H1 (cell line): ENCODE measurements around the gene BHMT2. TPM values are rescaled to one million over a fixed set of nuclear protein-coding genes. Genes with fewer than 3 reads are reported as not detected.

ENCODE experiments used
- CTCF ChIA-PET: fragments of 300-600 bp; sonication (Branson Sonifier 250); formaldehyde crosslinking; loops from one replicate; lab custom pipeline; 2021; ENCODE audit not compliant: partially characterized antibody; lab: Charles Lee
- POLR2A ChIA-PET: fragments of 300-600 bp; sonication (Branson Sonifier 250); formaldehyde crosslinking; loops from one replicate; lab custom pipeline; 2021; ENCODE audit warnings: inconsistent platforms; ENCODE audit not compliant: partially characterized antibody; lab: Charles Lee
- DNase-seq, 2 experiments: peaks; one replicate each; pipeline versions ENCODE4 v3.0.0 to v3.0.0-alpha.2; 2010 to 2022; ENCODE audit warnings: low spot score in 2 of 2, low read depth in 1 of 2, mixed read lengths in 1 of 2
- FAIRE-seq: peaks from 2 replicates; lab custom pipeline; 2011; peaks lifted over from hg19 to GRCh38; lab: Jason Lieb, UNC
- H2AFZ ChIP-seq: 2 replicates; pipeline ENCODE4 v1.8.1; 2012; ENCODE audit warnings: low read length, inconsistent platforms
- H2AK5ac ChIP-seq: 2 replicates; pipeline ENCODE4 v1.6.1; 2013; ENCODE audit warnings: low read depth, low read length
- H2BK120ac ChIP-seq: replicated peaks from 2 replicates; pipeline ENCODE3; 2013; ENCODE audit warnings: low read depth, low read length, inconsistent platforms
- H2BK12ac ChIP-seq: 2 replicates; pipeline ENCODE4 v1.6.1; 2013; ENCODE audit warnings: low read depth, low read length
- H2BK15ac ChIP-seq: 2 replicates; pipeline ENCODE4 v1.6.1; 2013; ENCODE audit warnings: low read length
- H2BK20ac ChIP-seq: 2 replicates; pipeline ENCODE4 v1.6.1; 2013; ENCODE audit warnings: low read length
- H2BK5ac ChIP-seq: 2 replicates; pipeline ENCODE4 v1.6.1; 2013; ENCODE audit warnings: low read depth, low read length
- H3K14ac ChIP-seq: 2 replicates; pipeline ENCODE4 v1.6.1; 2013; ENCODE audit warnings: inconsistent platforms; ENCODE audit not compliant: insufficient read length
- H3K18ac ChIP-seq: 2 replicates; pipeline ENCODE4 v1.6.1; 2013; ENCODE audit warnings: low read length; ENCODE audit errors: extremely low read depth
- H3K23ac ChIP-seq: 2 replicates; pipeline ENCODE4 v1.6.1; 2013; ENCODE audit warnings: inconsistent platforms; ENCODE audit not compliant: insufficient read length
- H3K23me2 ChIP-seq: 2 replicates; pipeline ENCODE4 v1.6.1; 2013; ENCODE audit warnings: low read depth, low read length
- H3K27ac ChIP-seq: 2 replicates; pipeline ENCODE4 v1.6.1; 2011; ENCODE audit warnings: low read depth, low read length, inconsistent platforms
- H3K27me3 ChIP-seq, 4 experiments: replicated peaks in 1 of 4; 1 replicate in 1 of 4; 2 replicates in 3 of 4; pipeline versions ENCODE4 v1.6.1 to v1.8.1; 2011 to 2013; ENCODE audit warnings: low read length in 3 of 4, mild to moderate bottlenecking in 3 of 4, inconsistent platforms in 2 of 4, mixed read lengths in 2 of 4, moderate library complexity in 1 of 4; ENCODE audit not compliant: control insufficient read depth in 3 of 4, insufficient read depth in 3 of 4; ENCODE audit errors: extremely low read depth in 1 of 4
- H3K36me3 ChIP-seq, 4 experiments: 2 replicates each; pipeline versions ENCODE4 v1.6.1 to v1.8.1; 2011 to 2013; ENCODE audit warnings: mild to moderate bottlenecking in 4 of 4, low read length in 3 of 4, moderate library complexity in 2 of 4, control low read depth in 1 of 4, inconsistent platforms in 1 of 4; ENCODE audit not compliant: insufficient read depth in 4 of 4, control insufficient read depth in 2 of 4
- H3K4ac ChIP-seq: replicated peaks from 2 replicates; pipeline ENCODE3; 2013; ENCODE audit warnings: low read length, low read depth, mixed read lengths, inconsistent platforms; ENCODE audit not compliant: insufficient read length
- H3K4me1 ChIP-seq, 4 experiments: replicated peaks in 1 of 4; 1 replicate in 1 of 4; 2 replicates in 3 of 4; pipeline versions ENCODE4 v1.6.1 to v1.8.1; 2011 to 2013; ENCODE audit warnings: low read length in 3 of 4, inconsistent platforms in 2 of 4, mixed read lengths in 1 of 4; ENCODE audit not compliant: insufficient read depth in 4 of 4, control insufficient read depth in 3 of 4
- H3K4me2 ChIP-seq, 2 experiments: 2 replicates each; pipeline versions ENCODE4 v1.6.1 to v1.8.1; 2011 to 2013; ENCODE audit warnings: low read depth in 2 of 2, low read length in 2 of 2, control low read depth in 1 of 2, inconsistent platforms in 1 of 2, mild to moderate bottlenecking in 1 of 2; ENCODE audit not compliant: insufficient read depth in 1 of 2
- H3K4me3 ChIP-seq, 4 experiments: fragments of 200-600, 300-600 bp in 1 of 4; sonication (generic), shearing (Covaris generic), sonication (Bioruptor Twin) in 1 of 4; 2 replicates each; pipeline versions ENCODE4 v1.5.1 to v1.8.1; 2011 to 2016; ENCODE audit warnings: low read length in 4 of 4, low read depth in 3 of 4, control low read depth in 2 of 4, inconsistent platforms in 2 of 4, mild to moderate bottlenecking in 2 of 4, mixed read lengths in 1 of 4, moderate library complexity in 1 of 4; ENCODE audit not compliant: insufficient read depth in 2 of 4; ENCODE audit errors: extremely low read depth in 1 of 4
- H3K56ac ChIP-seq: replicated peaks from 2 replicates; pipeline ENCODE3; 2013; ENCODE audit warnings: low read depth, mild to moderate bottlenecking, mixed read lengths, low read length, inconsistent platforms; ENCODE audit not compliant: insufficient read length
- H3K79me1 ChIP-seq: 2 replicates; pipeline ENCODE4 v1.6.1; 2013; ENCODE audit warnings: low read depth, low read length, control low read depth
- H3K79me2 ChIP-seq, 2 experiments: 2 replicates each; pipeline versions ENCODE4 v1.6.1 to v1.8.1; 2012 to 2013; ENCODE audit warnings: low read length in 2 of 2, mild to moderate bottlenecking in 2 of 2, inconsistent platforms in 1 of 2; ENCODE audit not compliant: insufficient read depth in 2 of 2, control insufficient read depth in 1 of 2
- H3K9ac ChIP-seq, 4 experiments: replicated peaks in 1 of 4; 1 replicate in 1 of 4; 2 replicates in 3 of 4; pipeline versions ENCODE4 v1.6.1 to v1.8.1; 2011 to 2013; ENCODE audit warnings: low read depth in 3 of 4, low read length in 3 of 4, control low read depth in 2 of 4, mild to moderate bottlenecking in 2 of 4, moderate library complexity in 2 of 4, inconsistent platforms in 1 of 4; ENCODE audit errors: extremely low read depth in 1 of 4
- H3K9me3 ChIP-seq, 2 experiments: 2 replicates each; pipeline versions ENCODE4 v1.6.1 to v1.8.1; 2012 to 2013; ENCODE audit warnings: mild to moderate bottlenecking in 2 of 2, moderate library complexity in 2 of 2, control low read depth in 1 of 2, inconsistent platforms in 1 of 2, low read depth in 1 of 2, low read length in 1 of 2, mixed read lengths in 1 of 2; ENCODE audit not compliant: insufficient read depth in 2 of 2
- H4K20me1 ChIP-seq, 2 experiments: replicated peaks in 1 of 2; 2 replicates each; pipeline versions ENCODE3 to v1.8.1; 2011 to 2013; ENCODE audit warnings: inconsistent platforms in 2 of 2, low read length in 2 of 2, mild to moderate bottlenecking in 1 of 2; ENCODE audit not compliant: insufficient read depth in 2 of 2, control insufficient read depth in 1 of 2
- H4K5ac ChIP-seq: 2 replicates; pipeline ENCODE4 v1.6.1; 2013; ENCODE audit warnings: low read length, low read depth, mixed read lengths, inconsistent platforms; ENCODE audit not compliant: insufficient read length
- H4K8ac ChIP-seq: 2 replicates; pipeline ENCODE4 v1.8.0; 2013; ENCODE audit warnings: mild to moderate bottlenecking, moderate library complexity, low read length, inconsistent platforms; ENCODE audit not compliant: insufficient read depth; ENCODE audit errors: extremely low read depth
- H4K91ac ChIP-seq: replicated peaks from 2 replicates; pipeline ENCODE3; 2013; ENCODE audit warnings: low read length, mixed read lengths, inconsistent platforms; ENCODE audit not compliant: insufficient read length
- BCL11A ChIP-seq, 2 experiments: IDR thresholded peaks; one replicate each; pipeline ENCODE4 v1.6.1; 2011; ENCODE audit warnings: low read depth in 2 of 2, low read length in 2 of 2, mild to moderate bottlenecking in 2 of 2
- EZH2 ChIP-seq: fragments of 200-600 bp; sonication (generic); IDR thresholded peaks from 2 replicates; pipeline ENCODE4 v1.7.1; 2012; ENCODE audit warnings: low read depth, mild to moderate bottlenecking, moderate library complexity, low read length, inconsistent platforms; ENCODE audit not compliant: severe bottlenecking
- GABPA ChIP-seq: IDR thresholded peaks from 2 replicates; pipeline ENCODE4 v1.6.1; 2011; ENCODE audit warnings: mild to moderate bottlenecking, low read length, moderate library complexity, borderline replicate concordance; ENCODE audit not compliant: insufficient read depth
- HDAC2 ChIP-seq, 2 experiments: fragments of 300-600 bp in 1 of 2; sonication (generic) in 1 of 2; IDR thresholded peaks; 2 replicates each; pipeline ENCODE4 v1.6.1; 2011 to 2012; ENCODE audit warnings: low read depth in 2 of 2, low read length in 2 of 2, mild to moderate bottlenecking in 2 of 2, moderate library complexity in 2 of 2, borderline replicate concordance in 1 of 2, inconsistent platforms in 1 of 2
- JUN ChIP-seq: IDR thresholded peaks from 2 replicates; pipeline ENCODE4 v1.6.1; 2011; ENCODE audit warnings: low read depth, mild to moderate bottlenecking, improper control_type of control experiment, low read length
- NRF1 ChIP-seq: IDR thresholded peaks from 2 replicates; pipeline ENCODE4 v1.6.1; 2011; ENCODE audit warnings: mild to moderate bottlenecking, low read depth, low read length, improper control_type of control experiment
- TAF7 ChIP-seq: optimal IDR thresholded peaks from 2 replicates; pipeline ENCODE3; 2011; ENCODE audit warnings: low read depth, mild to moderate bottlenecking, inconsistent platforms, low read length, moderate library complexity, borderline replicate concordance
- WGBS, 2 experiments: shearing (Covaris generic) in 1 of 2; methylation state at CpG; one replicate each; pipeline versions ENCODE4 v1.1.6 to v1.1.7; 2013 to 2015; ENCODE audit warnings: low lambda C conversion rate in 2 of 2, mixed read lengths in 2 of 2, inconsistent platforms in 1 of 2, low coverage in 1 of 2, missing lambda C conversion rate in 1 of 2; ENCODE audit not compliant: insufficient replicate concordance in 2 of 2, insufficient coverage in 1 of 2, insufficient read length in 1 of 2; ENCODE audit errors: extremely low coverage in 1 of 2, missing lambda C conversion rate in 1 of 2; 5-methylcytosine and 5-hydroxymethylcytosine counted together
- polyA plus RNA-seq, 7 experiments: library from polyadenylated mRNA; depleted of rRNA in 3 of 7; stranded (reverse) in 5 of 7; unstranded in 2 of 7; fragments of >200 nt in 5 of 7; fragments of 200-250 nt in 2 of 7; gene quantifications; 1 replicate in 5 of 7; 2 replicates in 1 of 7; 4 replicates in 1 of 7; pipeline versions ENCODE4 v1.2.1 to v1.2.3, GENCODE V29; 2011 to 2013; ENCODE audit warnings: missing spikeins in 2 of 7, mixed read lengths in 2 of 7
- total RNA-seq: library from RNA; stranded (reverse); fragmentation: NEBNext Ultra II Directional; extraction: Animal tissue kit (Norgen Biotek cat#: 25700); gene quantifications from 2 replicates; pipeline ENCODE4 v1.2.1, GENCODE V29; 2021

The BHMT2 gene
- total and polyA plus RNA-seq, 2 of the 8 experiments (the other 6 are each of a cell fraction or from before 2014, with no cell fraction given): 0.11 TPM; not detected in 1

DNA sequence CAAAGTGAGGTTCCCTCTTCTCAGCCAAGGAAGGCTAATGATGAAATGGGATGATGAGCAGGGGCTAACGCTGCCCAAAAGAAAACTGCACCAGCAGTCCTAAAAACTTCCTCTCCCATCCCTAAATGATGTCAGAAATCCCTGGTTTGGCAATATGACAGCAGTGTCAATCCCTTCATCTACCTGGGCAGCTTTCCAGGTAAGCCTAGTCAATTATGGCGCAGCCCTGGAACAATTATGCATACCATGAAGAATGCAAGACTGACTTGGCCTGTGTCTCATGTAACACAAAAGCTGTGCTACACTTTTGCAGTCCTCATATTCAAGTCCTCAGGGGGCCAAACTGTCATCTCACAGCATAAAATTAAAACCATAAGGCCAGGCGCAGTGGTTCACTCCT lies 7.1 kb upstream of the BHMT2 start:
- H4K5ac ChIP-seq: no peak overlapping the region
- no peaks in the 10 kb centered on the region for H3K23me2 ChIP-seq
- H2AFZ ChIP-seq: no peak overlapping the region
- 81% methylated on average over 3 of the region's 3 CpGs; no CpG with 5 or more reads in 1 of the 2 experiments for WGBS, 2 experiments
- no peaks in the 10 kb centered on the region for H3K36me3 ChIP-seq
- no peak overlapping the region for H4K91ac ChIP-seq
- H3K4me1 ChIP-seq: no peaks in the 10 kb centered on the region
- no peaks in the 10 kb centered on the region for H3K27me3 ChIP-seq
- H2BK20ac ChIP-seq: no peak overlapping the region
- DNase-seq: no peak
- no peak overlapping the region for H3K4ac ChIP-seq
- H2BK120ac ChIP-seq: no peak overlapping the region
- no peak overlapping the region for H2BK5ac ChIP-seq
- H3K4me2 ChIP-seq: no peak overlapping the region
- no peak overlapping the region for H4K8ac ChIP-seq
- H3K56ac ChIP-seq: no peak overlapping the region
- H4K20me1 ChIP-seq: no peaks in the 10 kb centered on the region
- H3K9ac ChIP-seq: no peak overlapping the region
- no peak overlapping the region for H3K23ac ChIP-seq
- H3K27ac ChIP-seq: no peak overlapping the region
- no peaks in the 10 kb centered on the region for H3K79me1 ChIP-seq
- no peaks in the 10 kb centered on the region for H3K79me2 ChIP-seq
- no peak overlapping the region for H3K4me3 ChIP-seq
- no peak overlapping the region for H3K18ac ChIP-seq
- ChIA-PET CTCF (interaction anchor here (1.0 kb wide), 1 partner anchor 71 kb away, joined by 3 read pairs; no protein-coding TSS in a partner anchor), POLR2A (no interaction called here)
- H3K9me3 ChIP-seq: no peaks in the 10 kb centered on the region
- TF ChIP-seq JUN (no peak), EZH2 (no peak), HDAC2 (IDR thresholded peaks at IDR 0.05; ENCODE audit: borderline replicate concordance in 1 of 2, low read depth in 2 of 2, low read length in 2 of 2) (no peak), BCL11A (IDR thresholded peaks at IDR 0.05; ENCODE audit: low read depth in 2 of 2, low read length in 2 of 2) (no peak), GABPA (no peak), NRF1 (no peak), TAF7 (no peak)
- no peak overlapping the region for H2AK5ac ChIP-seq
- H2BK12ac ChIP-seq: no peak overlapping the region
- H2BK15ac ChIP-seq: no peak overlapping the region
- no peak for FAIRE-seq
- H3K14ac ChIP-seq: no peak overlapping the region
